ENCODE results near the gene MED13L. TPM values are rescaled to one million over a fixed set of nuclear protein-coding genes. Genes with fewer than 3 reads are reported as not detected.

The MED13L gene
- total RNA-seq, 1 experiment from 2014 or later = 89.0 TPM

- Mint-ChIP-seq H3K27ac (ENCODE audit: unreplicated experiment) (no peak overlapping the region), H3K4me3 (ENCODE audit: low read depth, unreplicated experiment) (no peak overlapping the region), H3K36me3 (ENCODE audit: insufficient read depth, unreplicated experiment) (no peaks in the 10 kb centered on the region), H3K27me3 (ENCODE audit: unreplicated experiment) (no peaks in the 10 kb centered on the region), H3K4me1 (ENCODE audit: low read depth, unreplicated experiment) (no peaks in the 10 kb centered on the region), H3K9me3 (ENCODE audit: low read depth, unreplicated experiment) (no peaks in the 10 kb centered on the region)
- intact Hi-C loops (cut with micrococcal nuclease; ENCODE audit: unreplicated experiment) = no loop called here
- no peak for DNase-seq
- TF ChIP-seq CTCF (IDR thresholded peaks at IDR 0.05; ENCODE audit: unreplicated experiment) = no peak
- no TSS peak for BruUV-seq (replicated peaks)
- CTCF ChIA-PET = interaction anchor here (0.5 to 1.0 kb wide), 2 partner anchors 9 to 1617 kb away, joined by 3 to 5 read pairs; no protein-coding TSS in a partner anchor
These were observed 74.6 kb downstream of the MED13L start for GRCh38 chr12:116202940-116203339.

DNA sequence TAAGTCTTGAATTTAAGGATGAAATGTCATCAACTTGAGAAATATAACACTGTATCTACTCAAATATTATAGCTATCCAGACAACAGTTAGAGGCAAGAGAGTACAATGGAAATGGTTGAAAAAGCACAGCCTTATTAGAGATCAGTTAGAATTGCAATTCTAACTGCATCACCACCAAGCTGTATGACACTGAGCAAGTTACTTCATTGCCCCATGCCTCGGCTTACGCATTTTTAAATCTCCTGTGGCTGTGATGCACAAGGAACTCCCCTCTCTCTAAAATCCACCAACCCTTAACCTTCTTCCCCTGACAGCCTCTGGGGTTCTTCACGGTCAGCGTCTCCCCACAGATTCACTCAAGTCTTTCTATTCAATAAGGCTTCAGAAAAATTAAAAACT is 75.1 kb downstream of the MED13L start:
- no peaks in the 10 kb centered on the region for H3K4me1 Mint-ChIP-seq (ENCODE audit: low read depth, unreplicated experiment)
- H3K27me3 Mint-ChIP-seq (ENCODE audit: unreplicated experiment) = no peaks in the 10 kb centered on the region
- H3K27ac Mint-ChIP-seq (ENCODE audit: unreplicated experiment) = no peak overlapping the region
- H3K36me3 Mint-ChIP-seq (ENCODE audit: insufficient read depth, unreplicated experiment) = no peaks in the 10 kb centered on the region
- CTCF ChIA-PET = interaction anchor here (1.0 kb wide), 1 partner anchor 8 kb away, joined by 3 read pairs; no protein-coding TSS in a partner anchor
- intact Hi-C loops (cut with micrococcal nuclease; ENCODE audit: unreplicated experiment) = no loop called here
- H3K9me3 Mint-ChIP-seq (ENCODE audit: low read depth, unreplicated experiment) = no peaks in the 10 kb centered on the region
- TF ChIP-seq CTCF (IDR thresholded peaks at IDR 0.05; ENCODE audit: unreplicated experiment) = no peak
- no peak overlapping the region for H3K4me3 Mint-ChIP-seq (ENCODE audit: low read depth, unreplicated experiment)
- DNase-seq = no peak
- no TSS peak for BruUV-seq (replicated peaks)

DNA sequence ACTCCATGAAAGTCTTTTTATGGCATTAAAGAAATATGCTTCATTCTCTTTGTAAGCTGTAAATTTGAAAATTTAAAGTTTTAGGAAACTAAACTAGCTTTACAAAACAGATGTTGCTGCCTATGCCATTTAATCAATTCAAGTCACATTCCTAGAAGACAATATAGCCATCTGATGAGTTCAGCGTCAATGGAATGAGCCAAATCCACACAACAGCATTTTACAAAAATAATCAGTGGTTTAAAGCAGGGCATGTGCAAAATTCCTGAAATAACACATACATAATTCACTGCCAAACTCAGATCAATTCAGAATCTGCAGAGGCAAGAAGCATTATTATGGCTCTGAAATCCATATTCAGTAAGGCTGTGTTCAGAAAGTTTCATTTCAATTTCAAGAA is 75.6 kb downstream of the MED13L start:
- Mint-ChIP-seq H3K9me3 (ENCODE audit: low read depth, unreplicated experiment) (no peaks in the 10 kb centered on the region), H3K27ac (ENCODE audit: unreplicated experiment) (no peak overlapping the region)
- CTCF ChIA-PET = interaction anchor here (1.0 kb wide), 1 partner anchor 8 kb away, joined by 3 read pairs; no protein-coding TSS in a partner anchor

GRCh38 chr12:116201359-116201758 is 76.1 kb downstream of the MED13L start:
- no peak for TF ChIP-seq CTCF (IDR thresholded peaks at IDR 0.05; ENCODE audit: unreplicated experiment)
- Mint-ChIP-seq H3K36me3 (ENCODE audit: insufficient read depth, unreplicated experiment) (no peaks in the 10 kb centered on the region), H3K27me3 (ENCODE audit: unreplicated experiment) (no peaks in the 10 kb centered on the region), H3K27ac (ENCODE audit: unreplicated experiment) (no peak overlapping the region), H3K4me3 (ENCODE audit: low read depth, unreplicated experiment) (no peak overlapping the region), H3K9me3 (ENCODE audit: low read depth, unreplicated experiment) (no peaks in the 10 kb centered on the region), H3K4me1 (ENCODE audit: low read depth, unreplicated experiment) (no peaks in the 10 kb centered on the region)
- BruUV-seq (replicated peaks) = no TSS peak
- CTCF ChIA-PET = interaction anchor here (0.5 kb wide), 1 partner anchor 366 kb away, joined by 4 read pairs; no protein-coding TSS in a partner anchor
- DNase-seq = no peak
- intact Hi-C loops (cut with micrococcal nuclease; ENCODE audit: unreplicated experiment) = no loop called here

More for the DNA sequence above, 75.6 kb downstream of the MED13L start:
- H3K4me1 Mint-ChIP-seq (ENCODE audit: low read depth, unreplicated experiment) = no peaks in the 10 kb centered on the region
- TF ChIP-seq CTCF (IDR thresholded peaks at IDR 0.05; ENCODE audit: unreplicated experiment) = no peak
- H3K4me3 Mint-ChIP-seq (ENCODE audit: low read depth, unreplicated experiment) = no peak overlapping the region
- no peak for DNase-seq
- no peaks in the 10 kb centered on the region for H3K27me3 Mint-ChIP-seq (ENCODE audit: unreplicated experiment)
- H3K36me3 Mint-ChIP-seq (ENCODE audit: insufficient read depth, unreplicated experiment) = no peaks in the 10 kb centered on the region
- intact Hi-C loops (cut with micrococcal nuclease; ENCODE audit: unreplicated experiment) = no loop called here
- BruUV-seq (replicated peaks) = no TSS peak
